ENCODE results near the gene ATAD1.
A peak's percentile ranks its signal among the peaks of the same experiment; 100 is the strongest.
"Not testable (repeated sequence)": the region's sequence is repeated elsewhere in the genome, so short reads cannot be mapped to it uniquely, and the experiment has no call there.

The ATAD1 gene

GRCh38 chr10:87846023-87846422 is 28.0 kb upstream of the ATAD1 start:
- no peak for DNase-seq (ENCODE audit: low spot score)

- DNase-seq (ENCODE audit: low spot score): no peak
These were observed 27.6 kb upstream of the ATAD1 start for GRCh38 chr10:87845624-87845998.

- DNase-seq (ENCODE audit: low spot score): no peak
These were observed 27.0 kb upstream of the ATAD1 start for GRCh38 chr10:87844837-87845623.

- no peak for DNase-seq (ENCODE audit: low spot score)
These were observed 25.7 kb upstream of the ATAD1 start for GRCh38 chr10:87843714-87844113.

- no peak for DNase-seq (ENCODE audit: low spot score)
These were observed 24.9 kb upstream of the ATAD1 start for GRCh38 chr10:87842776-87843497.

- DNase-seq (ENCODE audit: low spot score): no peak
These were observed 24.2 kb upstream of the ATAD1 start for GRCh38 chr10:87842220-87842641.

- no peak for DNase-seq (ENCODE audit: low spot score)
These were observed 23.2 kb upstream of the ATAD1 start for GRCh38 chr10:87841186-87841585.

- DNase-seq (ENCODE audit: low spot score): no peak
These were observed 20.6 kb upstream of the ATAD1 start for GRCh38 chr10:87838650-87839049.

- DNase-seq (ENCODE audit: low spot score): no peak
These were observed 19.4 kb upstream of the ATAD1 start for GRCh38 chr10:87837445-87837844.

GRCh38 chr10:87836098-87836497 is 18.1 kb upstream of the ATAD1 start:
- no peak for DNase-seq (ENCODE audit: low spot score)

- no peak for DNase-seq (ENCODE audit: low spot score)
These were observed 12.1 kb upstream of the ATAD1 start for GRCh38 chr10:87829986-87830729.

GRCh38 chr10:87829051-87829450 is 11.0 kb upstream of the ATAD1 start:
- not testable (repeated sequence) for DNase-seq (ENCODE audit: low spot score)

GRCh38 chr10:87827681-87828080 is 9.7 kb upstream of the ATAD1 start:
- no peak for DNase-seq (ENCODE audit: low spot score)

GRCh38 chr10:87826653-87827052 is 8.6 kb upstream of the ATAD1 start:
- DNase-seq (ENCODE audit: low spot score): no peak

- no peak for DNase-seq (ENCODE audit: low spot score)
These were observed 1.2 kb upstream of the ATAD1 start for GRCh38 chr10:87819289-87819585.

GRCh38 chr10:87818505-87819288 is 671 bp upstream of the ATAD1 start:
- peak; percentile 8 for DNase-seq (ENCODE audit: low spot score)

GRCh38 chr10:87816898-87817608 is 973 bp downstream of the ATAD1 start:
- DNase-seq (ENCODE audit: low spot score): no peak

- DNase-seq (ENCODE audit: low spot score): no peak
These were observed 1.7 kb downstream of the ATAD1 start for GRCh38 chr10:87816163-87816897.

- DNase-seq (ENCODE audit: low spot score): no peak
These were observed 13.0 kb downstream of the ATAD1 start for GRCh38 chr10:87804939-87805569.

- no peak for DNase-seq (ENCODE audit: low spot score)
These were observed 14.2 kb downstream of the ATAD1 start for GRCh38 chr10:87803831-87804230.

Measured in iPS-NIHi11 (cell line).